HepG2 (cell line): ENCODE data around the gene GJB2. TPM values are rescaled to one million over a fixed set of nuclear protein-coding genes. Genes with fewer than 3 reads are reported as not detected.

Experiments
- ATAC-seq: fragments of 200-7000 bp; cut with Tn5 transposase; 3 replicates; pipeline ENCODE4 v1.9.1; 2020; ENCODE audit warnings: mild to moderate bottlenecking, moderate library complexity
- BruUV-seq: library from RNA; stranded (reverse); fragments of 400-500 nt; replicated peaks from 2 replicates; lab custom pipeline; 2021; lab: Mats Ljungman, UMichigan
- CTCF ChIA-PET: fragments of 300-600 bp; formaldehyde crosslinking; extraction: SDS; loops from one replicate; lab custom pipeline; 2021; ENCODE audit warnings: low total read pairs, inconsistent platforms, low intra/inter-chr PET ratio; lab: Yijun Ruan, JAX
- POLR2A ChIA-PET: fragments of 350-600 bp; sonication (Branson Sonifier 250); formaldehyde crosslinking; loops from one replicate; lab custom pipeline; 2020; ENCODE audit warnings: antibody characterized with exemption, inconsistent platforms; lab: Yijun Ruan, JAX
- DNase-seq: peaks from one replicate; pipeline ENCODE4 v3.0.0-alpha.2; 2015; ENCODE audit warnings: low spot score
- FAIRE-seq: peaks from 3 replicates; lab custom pipeline; 2011; peaks lifted over from hg19 to GRCh38; lab: Jason Lieb, UNC
- H2AFZ ChIP-seq: one replicate; pipeline ENCODE4 v1.6.1; 2011; ENCODE audit warnings: low read length, inconsistent platforms
- H3K27ac ChIP-seq: fragments of 300-600 bp; 3 replicates; pipeline ENCODE4 v1.8.0; 2011; ENCODE audit warnings: mixed run types, mild to moderate bottlenecking, mixed read lengths, low read length, inconsistent platforms; ENCODE audit not compliant: insufficient read depth; ENCODE audit errors: extremely low read length
- H3K27me3 ChIP-seq, 2 experiments: fragments of 200-600 bp in 1 of 2; 2 replicates in 1 of 2; 3 replicates in 1 of 2; pipeline versions ENCODE4 v1.6.0 to v1.8.0; 2011; ENCODE audit warnings: low read length in 2 of 2, mild to moderate bottlenecking in 2 of 2, moderate library complexity in 2 of 2, inconsistent platforms in 1 of 2; ENCODE audit not compliant: insufficient read depth in 2 of 2, control insufficient read depth in 1 of 2
- H3K36me3 ChIP-seq, 2 experiments: fragments of 200-600 bp in 1 of 2; replicated peaks in 1 of 2; 2 replicates in 1 of 2; 3 replicates in 1 of 2; pipeline versions ENCODE4 v1.5.1 to v1.8.0; 2011; ENCODE audit warnings: low read length in 2 of 2, inconsistent platforms in 1 of 2; ENCODE audit not compliant: insufficient read depth in 2 of 2, control insufficient read depth in 1 of 2
- H3K4me1 ChIP-seq: 2 replicates; pipeline ENCODE4 v1.5.1; 2012; ENCODE audit warnings: low read length, inconsistent platforms; ENCODE audit not compliant: insufficient read depth
- H3K4me2 ChIP-seq: 2 replicates; pipeline ENCODE4 v1.6.0; 2011; ENCODE audit warnings: low read depth, low read length, inconsistent platforms
- H3K4me3 ChIP-seq, 3 experiments: fragments of 200-600 bp in 1 of 3; sonication (generic), shearing (Covaris generic) in 1 of 3; replicated peaks in 1 of 3; 2 replicates each; pipeline ENCODE4 v1.5.1; 2011 to 2016; ENCODE audit warnings: low read length in 3 of 3, inconsistent platforms in 2 of 3, low read depth in 2 of 3, mild to moderate bottlenecking in 2 of 3, control low read depth in 1 of 3, mixed read lengths in 1 of 3; ENCODE audit not compliant: insufficient read depth in 1 of 3
- H3K79me2 ChIP-seq: one replicate; pipeline ENCODE4 v1.6.1; 2011; ENCODE audit warnings: low read length, inconsistent platforms; ENCODE audit not compliant: insufficient read depth
- H3K9ac ChIP-seq: 2 replicates; pipeline ENCODE4 v1.6.0; 2011; ENCODE audit warnings: mild to moderate bottlenecking, low read depth, low read length, inconsistent platforms; ENCODE audit not compliant: insufficient read depth
- H3K9me3 ChIP-seq: 2 replicates; pipeline ENCODE4 v1.5.1; 2012; ENCODE audit warnings: mild to moderate bottlenecking, low read length
- H4K20me1 ChIP-seq: 2 replicates; pipeline ENCODE4 v1.6.0; 2011; ENCODE audit warnings: inconsistent platforms, mild to moderate bottlenecking, low read length, moderate library complexity; ENCODE audit not compliant: insufficient read depth
- AKAP8 ChIP-seq: sonication (generic); formaldehyde crosslinking; IDR thresholded peaks from 2 replicates; pipeline ENCODE4 v1.5.1; 2020; ENCODE audit warnings: mild to moderate bottlenecking, missing genetic modification reagents
- BCLAF1 ChIP-seq: fragments of 450-650 bp; IDR thresholded peaks from 2 replicates; pipeline ENCODE4 v1.6.1; 2017; ENCODE audit warnings: mild to moderate bottlenecking
- BORCS8-MEF2B ChIP-seq: sonication (generic); formaldehyde crosslinking; IDR thresholded peaks from 2 replicates; pipeline ENCODE4 v1.8.0; 2022; ENCODE audit warnings: mild to moderate bottlenecking, missing genetic modification reagents
- HMG20B ChIP-seq: conservative IDR thresholded peaks from 2 replicates; pipeline ENCODE4 v1.6.1; 2016; ENCODE audit warnings: missing genetic modification reagents, missing compliant biosample characterization
- HNRNPUL1 ChIP-seq: fragments of 200-400 bp; formaldehyde crosslinking; IDR thresholded peaks from 2 replicates; pipeline ENCODE4 v1.6.1; 2017; ENCODE audit warnings: low read depth, mild to moderate bottlenecking, low read length, moderate library complexity
- IRX3 ChIP-seq: sonication (generic); formaldehyde crosslinking; IDR thresholded peaks from 2 replicates; pipeline ENCODE4 v1.8.1; 2023; ENCODE audit warnings: mild to moderate bottlenecking, low read depth, missing genetic modification reagents, borderline replicate concordance
- REST ChIP-seq, 2 experiments: IDR thresholded peaks; 2 replicates each; pipeline ENCODE4 v1.6.1; 2011 to 2012; ENCODE audit warnings: low read length in 2 of 2, borderline replicate concordance in 1 of 2, low read depth in 1 of 2, mild to moderate bottlenecking in 1 of 2, moderate library complexity in 1 of 2
- ZKSCAN1 ChIP-seq: fragments of 150-350 bp; IDR thresholded peaks from 2 replicates; pipeline ENCODE4 v1.6.1; 2014; ENCODE audit warnings: low read length
- ZNF260 ChIP-seq: sonication (generic); formaldehyde crosslinking; IDR thresholded peaks from 2 replicates; pipeline ENCODE4 v1.4.0; 2020; ENCODE audit warnings: missing genetic modification reagents, low read depth, mild to moderate bottlenecking, borderline replicate concordance
- ZNF335 ChIP-seq: sonication (generic); formaldehyde crosslinking; IDR thresholded peaks from 2 replicates; pipeline ENCODE4 v1.4.0; 2020; ENCODE audit warnings: missing genetic modification reagents
- ZNF460 ChIP-seq: sonication (generic); formaldehyde crosslinking; IDR thresholded peaks from 2 replicates; pipeline ENCODE4 v1.5.1; 2020; ENCODE audit warnings: missing genetic modification reagents, mild to moderate bottlenecking, borderline replicate concordance
- ZNF549 ChIP-seq: sonication (generic); formaldehyde crosslinking; IDR thresholded peaks from 2 replicates; pipeline ENCODE4 v1.5.0; 2020; ENCODE audit warnings: missing genetic modification reagents
- ZNF703 ChIP-seq: sonication (generic); formaldehyde crosslinking; IDR thresholded peaks from 2 replicates; pipeline ENCODE4 v1.5.1; 2020; ENCODE audit warnings: missing genetic modification reagents, mild to moderate bottlenecking, moderate library complexity, borderline replicate concordance
- ZNF737 ChIP-seq: sonication (generic); formaldehyde crosslinking; IDR thresholded peaks from 2 replicates; pipeline ENCODE4 v1.5.0; 2020; ENCODE audit warnings: missing genetic modification reagents, mild to moderate bottlenecking, borderline replicate concordance
- ZNF816 ChIP-seq: sonication (generic); formaldehyde crosslinking; IDR thresholded peaks from 2 replicates; pipeline ENCODE4 v1.8.0; 2022; ENCODE audit warnings: missing genetic modification reagents, mild to moderate bottlenecking, borderline replicate concordance
- WGBS: methylation state at CpG from one replicate; pipeline ENCODE4 v1.1.6; 2017; ENCODE audit warnings: low lambda C conversion rate; 5-methylcytosine and 5-hydroxymethylcytosine counted together
- in situ Hi-C: cut with HindIII; loops from 2 replicates; pipeline ENCODE4 v1.10.0; 2017; ENCODE audit warnings: low pct_unique_long_range_greater_than_20kb; ENCODE audit not compliant: extremely low pct_ligation_motif_present
- intact Hi-C: fragments of 100-400 bp; cut with micrococcal nuclease; formaldehyde crosslinking; loops from one replicate; pipeline ENCODE4 v1.10.0; 2022; ENCODE audit not compliant: unreplicated experiment
- polyA plus RNA-seq, 8 experiments: library from polyadenylated mRNA; depleted of rRNA in 3 of 8; stranded (reverse) in 7 of 8; unstranded in 1 of 8; fragments of >200 nt; fragmentation: Illumina TruSeq in 4 of 8; extraction: Trizol in 4 of 8; gene quantifications; 2 replicates each; pipeline versions ENCODE4 v1.2.1 to v1.2.3, GENCODE V29; 2011 to 2016; ENCODE audit warnings: low read depth in 4 of 8, missing spikeins in 1 of 8, mixed read lengths in 1 of 8; ENCODE audit not compliant: insufficient read depth in 1 of 8
- total RNA-seq, 5 experiments: library from RNA; depleted of rRNA; stranded (reverse); fragments of >200 nt; fragmentation: Illumina TruSeq; extraction: Trizol; gene quantifications; 2 replicates each; pipeline ENCODE4 v1.2.3, GENCODE V29; 2016; ENCODE audit warnings: low read depth in 1 of 5
- TF ChIP-seq, protein P1 (sequence below): sonication (generic); formaldehyde crosslinking; IDR thresholded peaks from 2 replicates; pipeline ENCODE4 v1.8.0; 2022; ENCODE audit warnings: mild to moderate bottlenecking, missing genetic modification reagents; ENCODE audit not compliant: insufficient replicate concordance

Gene GJB2
- total and polyA plus RNA-seq, 2 of the 13 experiments (the other 11 are each of a cell fraction or from before 2014, with no cell fraction given): 0.15 to 0.18 TPM

GRCh38 chr13:20177049-20177831, 15.5 kb downstream of the GJB2 start:
- Histone ChIP-seq H3K27ac (no peak overlapping the region), H3K4me2 (no peak overlapping the region), H3K4me3 (no peak overlapping the region), H2AFZ (no peak overlapping the region), H3K36me3 (no peaks in the 10 kb centered on the region), H3K9ac (no peak overlapping the region), H4K20me1 (no peaks in the 10 kb centered on the region), H3K79me2 (no peaks in the 10 kb centered on the region), H3K4me1 (peaks cover 17% of the 10 kb centered on the region)
- POLR2A ChIA-PET: no interaction called here
- no peak for FAIRE-seq
- CTCF ChIA-PET: no interaction called here
- no peak for DNase-seq
- BruUV-seq: no TSS peak
- WGBS: 86% methylated on average over 41 of the region's 67 CpGs
- intact Hi-C loops: no loop called here
- no peak for ATAC-seq
- TF ChIP-seq REST (IDR thresholded peaks at IDR 0.05; ENCODE audit: borderline replicate concordance in 1 of 2, low read depth in 1 of 2, low read length in 2 of 2): no peak
- TF ChIP-seq, protein P1, sequence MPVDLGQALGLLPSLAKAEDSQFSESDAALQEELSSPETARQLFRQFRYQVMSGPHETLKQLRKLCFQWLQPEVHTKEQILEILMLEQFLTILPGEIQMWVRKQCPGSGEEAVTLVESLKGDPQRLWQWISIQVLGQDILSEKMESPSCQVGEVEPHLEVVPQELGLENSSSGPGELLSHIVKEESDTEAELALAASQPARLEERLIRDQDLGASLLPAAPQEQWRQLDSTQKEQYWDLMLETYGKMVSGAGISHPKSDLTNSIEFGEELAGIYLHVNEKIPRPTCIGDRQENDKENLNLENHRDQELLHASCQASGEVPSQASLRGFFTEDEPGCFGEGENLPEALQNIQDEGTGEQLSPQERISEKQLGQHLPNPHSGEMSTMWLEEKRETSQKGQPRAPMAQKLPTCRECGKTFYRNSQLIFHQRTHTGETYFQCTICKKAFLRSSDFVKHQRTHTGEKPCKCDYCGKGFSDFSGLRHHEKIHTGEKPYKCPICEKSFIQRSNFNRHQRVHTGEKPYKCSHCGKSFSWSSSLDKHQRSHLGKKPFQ (CRISPR knock-in tag): no peak
- no peak for TF ChIP-seq ZKSCAN1
- no peak for TF ChIP-seq ZNF460 (CRISPR knock-in tag)
- TF ChIP-seq ZNF549: no peak
- no peak for TF ChIP-seq BCLAF1
- TF ChIP-seq BORCS8-MEF2B (CRISPR knock-in tag): no peak
- no peak for TF ChIP-seq ZNF260 (CRISPR knock-in tag)
- no peak for TF ChIP-seq ZNF737 (CRISPR knock-in tag)
- no peak for TF ChIP-seq HNRNPUL1
- no peak for TF ChIP-seq AKAP8 (CRISPR knock-in tag)
- no peak for TF ChIP-seq ZNF816
- no peak for TF ChIP-seq HMG20B
- TF ChIP-seq ZNF335 (CRISPR knock-in tag): no peak
- TF ChIP-seq ZNF703 (CRISPR knock-in tag): no peak
- no peak for TF ChIP-seq IRX3 (CRISPR knock-in tag)
- TF ChIP-seq, all 625 proteins: peak for 0
- H3K27me3 ChIP-seq: peaks cover 0 to 29% of the 10 kb centered on the region in 2 experiments; a peak in 4 of 5 replicates
- in situ Hi-C loops: no loop called here
- no peaks in the 10 kb centered on the region for H3K9me3 ChIP-seq
